NCI-H510A (cell line): ENCODE measurements around the gene MYL7.
A peak's percentile ranks its signal among the peaks of the same experiment; 100 is the strongest.
"Not testable (repeated sequence)": the region's sequence is repeated elsewhere in the genome, so short reads cannot be mapped to it uniquely, and the experiment has no call there.

Source experiments
- DNase-seq: peaks from one replicate; lab custom pipeline; 2025; lab: John Stamatoyannopoulos, UW

MYL7 gene

GRCh38 chr7:44141221-44141850 is at the start of gene MYL7:
TSS of gene MYL7 (minus strand) at chr7:44141332. CDS start at chr7:44141305, 27 bp downstream.
- no peak for DNase-seq

GRCh38 chr7:44189993-44190872 is 49.1 kb upstream of the MYL7 start:
- no peak for DNase-seq

GRCh38 chr7:44189286-44189992 is 48.3 kb upstream of the MYL7 start, which contains the start of gene GCK:
TSS of gene GCK (minus strand) at chr7:44189439. CDS start at chr7:44188953, 486 bp downstream.
- DNase-seq, result peak; percentile 78

GRCh38 chr7:44188480-44189225 is 47.5 kb upstream of the MYL7 start:
- DNase-seq, result no peak

- no peak for DNase-seq
Observed at GRCh38 chr7:44187636-44188416, 46.7 kb upstream of the MYL7 start.

GRCh38 chr7:44186736-44187135 is 45.6 kb upstream of the MYL7 start:
- no peak for DNase-seq

GRCh38 chr7:44185729-44186128 is 44.6 kb upstream of the MYL7 start:
- DNase-seq, result peak; percentile 83

- no peak for DNase-seq
Observed at GRCh38 chr7:44184873-44185446, 43.8 kb upstream of the MYL7 start.

- no peak for DNase-seq
Observed at GRCh38 chr7:44184206-44184872, 43.2 kb upstream of the MYL7 start.

GRCh38 chr7:44183386-44183785 is 42.3 kb upstream of the MYL7 start:
- no peak for DNase-seq

- no peak for DNase-seq
Observed at GRCh38 chr7:44182827-44183226, 41.7 kb upstream of the MYL7 start.

GRCh38 chr7:44180631-44181030 is 39.5 kb upstream of the MYL7 start:
- DNase-seq, result no peak

- DNase-seq, result no peak
Observed at GRCh38 chr7:44177570-44178131, 36.5 kb upstream of the MYL7 start.

GRCh38 chr7:44176486-44176885 is 35.4 kb upstream of the MYL7 start:
- no peak for DNase-seq

- DNase-seq, result no peak
Observed at GRCh38 chr7:44175730-44176129, 34.6 kb upstream of the MYL7 start.

- DNase-seq, result not testable (repeated sequence)
Observed at GRCh38 chr7:44174694-44174948, 33.5 kb upstream of the MYL7 start.

GRCh38 chr7:44173911-44174693 is 33.0 kb upstream of the MYL7 start:
- DNase-seq, result no peak

GRCh38 chr7:44172803-44173424 is 31.8 kb upstream of the MYL7 start:
- no peak for DNase-seq

GRCh38 chr7:44172352-44172751 is 31.2 kb upstream of the MYL7 start:
- DNase-seq, result no peak
